Upper lobe of left lung (tissue), 6 donors: ENCODE measurements around the gene PCDHA6. TPM values are rescaled to one million over a fixed set of nuclear protein-coding genes. Genes with fewer than 3 reads are reported as not detected.
"Not testable (repeated sequence)": the region's sequence is repeated elsewhere in the genome, so short reads cannot be mapped to it uniquely, and the experiment has no call there.

Experiments used
- ATAC-seq, 2 donors: fragments of 200-7000 bp; cut with Tn5 transposase; one replicate each; pipeline ENCODE4 v1.9.1; 2022; ENCODE audit warnings: mild to moderate bottlenecking in 2 of 2, moderate library complexity in 2 of 2; ENCODE audit not compliant: low FRiP score in 2 of 2
- DNase-seq, 2 donors: peaks; one replicate each; pipeline ENCODE4 v3.0.0-alpha.2; 2019 to 2020
- H3K27ac ChIP-seq, 4 donors: fragments of 200-600 bp; sonication (generic); one replicate each; pipeline ENCODE4 v1.5.1; 2016 to 2019
- H3K27me3 ChIP-seq, 4 donors: fragments of 200-600 bp; sonication (generic); one replicate each; pipeline ENCODE4 v1.5.1; 2017 to 2019
- H3K36me3 ChIP-seq, 4 donors: fragments of 200-600 bp; sonication (generic); one replicate each; pipeline ENCODE4 v1.5.1; 2016 to 2019
- H3K4me1 ChIP-seq, 4 donors: fragments of 200-600 bp; sonication (generic); one replicate each; pipeline ENCODE4 v1.5.1; 2018 to 2019
- H3K4me3 ChIP-seq, 4 donors: fragments of 200-600 bp; sonication (generic); one replicate each; pipeline ENCODE4 v1.5.1; 2017 to 2019; ENCODE audit warnings: mild to moderate bottlenecking in 2 of 4, moderate library complexity in 1 of 4
- H3K9me3 ChIP-seq, 4 donors: fragments of 200-600 bp; sonication (generic); one replicate each; pipeline ENCODE4 v1.5.1; 2018 to 2019
- CTCF ChIP-seq, 6 experiments: fragments of 450-650 bp in 4 of 6; fragments of 200-600 bp in 2 of 6; sonication (generic) in 2 of 6; IDR thresholded peaks; one replicate each; pipeline ENCODE4 v1.5.1; 2016 to 2019; ENCODE audit warnings: antibody characterized with exemption in 6 of 6
- EP300 ChIP-seq, 4 donors: sonication (generic); formaldehyde crosslinking; IDR thresholded peaks; one replicate each; pipeline ENCODE4 v1.5.1; 2017; ENCODE audit warnings: antibody characterized with exemption in 4 of 4, control low read depth in 2 of 4
- POLR2A ChIP-seq, 4 donors: fragments of 450-650 bp; IDR thresholded peaks; one replicate each; pipeline ENCODE4 v1.5.1; 2016 to 2017; ENCODE audit warnings: antibody characterized with exemption in 4 of 4, mild to moderate bottlenecking in 2 of 4
- POLR2AphosphoS5 ChIP-seq, 2 donors: sonication (generic); formaldehyde crosslinking; IDR thresholded peaks; one replicate each; pipeline ENCODE4 v1.5.1; 2017; ENCODE audit warnings: antibody characterized with exemption in 2 of 2
- WGBS, 2 donors: methylation state at CpG; one replicate each; pipeline ENCODE4 v1.1.5; 2017 to 2018; 5-methylcytosine and 5-hydroxymethylcytosine counted together
- total RNA-seq, 6 donors: library from RNA; depleted of rRNA in 4 of 6; stranded (reverse); fragments of >200 nt in 4 of 6; gene quantifications; one replicate each; pipeline versions ENCODE4 v1.1.0 to v1.2.1, GENCODE V29; 2016 to 2021
- donor health status: DM: no; HTN: no; CAD: no; lungs with moderate emphysema.
- donor health status: DM: no; HTN: yes; CAD: no; lungs with severe emphysema.

PCDHA6 gene
- total RNA-seq: 1 to 10 TPM in 2 of 6 donors, under 1 TPM in 4; 0.44 to 2.1 (median 0.63) TPM

GRCh38 chr5:140827704-140828361 lies at the start of gene PCDHA6:
Gene PCDHA6 (plus strand): TSS chr5:140827960. CDS start chr5:140828092, 132 bp downstream.
- no peaks in the 10 kb centered on the region for H3K4me1 ChIP-seq
- WGBS, 2 donors: 22 to 32% methylated on average over 25 to 27 of the region's 27 CpGs
- H3K27me3 ChIP-seq: no peaks in the 10 kb centered on the region
- DNase-seq: peak in 1 of 2 donors; percentile 44
- no peak for ATAC-seq
- H3K9me3 ChIP-seq: peaks cover 4 to 45% (median 30%) of the 10 kb centered on the region in 4 donors
- peak within 1 kb of the TSS in 2 of 4 donors; percentile 15 to 21 for H3K4me3 ChIP-seq
- no peak within 1 kb of the TSS for H3K27ac ChIP-seq
- no peaks in the 10 kb centered on the region for H3K36me3 ChIP-seq
- TF ChIP-seq POLR2AphosphoS5 (IDR thresholded peaks at IDR 0.05) (no peak), EP300 (IDR thresholded peaks at IDR 0.05) (no peak), CTCF (IDR thresholded peaks at IDR 0.05) (no peak), POLR2A (IDR thresholded peaks at IDR 0.05) (no peak)

GRCh38 chr5:140780512-140780911 lies 47.2 kb upstream of the PCDHA6 start:
- no peak for ATAC-seq
- Histone ChIP-seq H3K27me3 (no peaks in the 10 kb centered on the region), H3K9me3 (peaks cover 16 to 73% (median 36%) of the 10 kb centered on the region in 4 donors), H3K4me1 (no peaks in the 10 kb centered on the region), H3K36me3 (no peaks in the 10 kb centered on the region), H3K4me3 (no peak overlapping the region), H3K27ac (no peak overlapping the region)
- 79 to 82% methylated on average over 1 of the region's 1 CpG for WGBS, 2 donors
- no peak for DNase-seq
- TF ChIP-seq CTCF (IDR thresholded peaks at IDR 0.05): no peak
- no peak for TF ChIP-seq POLR2AphosphoS5 (IDR thresholded peaks at IDR 0.05)
- no peak for TF ChIP-seq POLR2A (IDR thresholded peaks at IDR 0.05)
- no peak for TF ChIP-seq EP300 (IDR thresholded peaks at IDR 0.05)

- WGBS, 2 donors: 28 to 46% methylated on average over 14 to 29 of the region's 29 CpGs
- no peak within 1 kb of the TSS for H3K27ac ChIP-seq
- H3K4me3 ChIP-seq: no peak within 1 kb of the TSS
- H3K9me3 ChIP-seq: peaks cover 34 to 74% (median 61%) of the 10 kb centered on the region in 4 donors
- DNase-seq (peak in 1 of 2 donors; percentile 46), ATAC-seq (no peak)
- no peaks in the 10 kb centered on the region for H3K4me1 ChIP-seq
- H3K27me3 ChIP-seq: no peaks in the 10 kb centered on the region
- TF ChIP-seq POLR2AphosphoS5 (IDR thresholded peaks at IDR 0.05) (no peak), CTCF (IDR thresholded peaks at IDR 0.05) (no peak), EP300 (IDR thresholded peaks at IDR 0.05) (no peak), POLR2A (IDR thresholded peaks at IDR 0.05) (no peak)
- H3K36me3 ChIP-seq: no peaks in the 10 kb centered on the region
Measured at GRCh38 chr5:140785905-140786686, 41.7 kb upstream of the PCDHA6 start, which contains the start of gene PCDHA1. Gene PCDHA1 (plus strand): TSS chr5:140786140.

GRCh38 chr5:140787422-140787821 lies 40.3 kb upstream of the PCDHA6 start:
- not testable (repeated sequence) for ATAC-seq, H3K27ac ChIP-seq, H3K4me3 ChIP-seq, H3K4me1 ChIP-seq, H3K36me3 ChIP-seq, H3K27me3 ChIP-seq
- peak in 1 of 2 donors; percentile 79 for DNase-seq
- peaks cover 34 to 70% (median 59%) of the 10 kb centered on the region in 4 donors for H3K9me3 ChIP-seq
- 29 to 58% methylated on average over 4 to 44 of the region's 44 CpGs for WGBS, 2 donors

GRCh38 chr5:140787849-140788504 lies 39.8 kb upstream of the PCDHA6 start:
- 51 to 53% methylated on average over 16 to 50 of the region's 70 CpGs for WGBS, 2 donors
- DNase-seq: peak in 1 of 2 donors; percentile 81
- H3K27me3 ChIP-seq, ATAC-seq, H3K4me1 ChIP-seq, H3K4me3 ChIP-seq, H3K27ac ChIP-seq, H3K36me3 ChIP-seq: not testable (repeated sequence)
- H3K9me3 ChIP-seq: peaks cover 34 to 68% (median 57%) of the 10 kb centered on the region in 4 donors
